ENCODE measurements around the gene PRDM16. TPM values are rescaled to one million over a fixed set of nuclear protein-coding genes. Genes with fewer than 3 reads are reported as not detected.

The PRDM16 gene
- total RNA-seq, 1 experiment from 2014 or later = 0.17 TPM

DNA sequence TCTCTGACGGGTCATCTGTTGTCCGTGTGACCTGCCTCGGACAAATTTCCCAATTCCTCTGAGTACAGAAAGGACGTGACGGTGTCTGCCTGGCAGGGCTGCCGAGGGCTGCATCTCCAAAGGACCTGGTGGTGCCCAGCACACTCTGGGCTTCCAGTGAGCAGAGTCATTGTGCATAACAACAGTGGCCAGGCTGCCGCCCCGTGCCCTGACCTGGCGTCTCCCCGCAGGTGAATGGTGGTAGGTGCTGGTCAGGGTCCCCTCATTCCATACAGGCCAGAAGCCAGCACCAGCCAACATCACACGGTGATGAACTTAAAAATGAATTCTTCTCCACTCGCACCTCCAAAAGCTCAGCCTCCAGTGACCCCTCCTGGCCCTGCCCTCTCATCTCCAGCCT is 28.2 kb downstream of the PRDM16 start:
- Histone ChIP-seq H4K5ac (ENCODE audit: insufficient read length, low read depth, low read length) (no peak overlapping the region), H3K23ac (ENCODE audit: insufficient read length, low read depth, low read length) (no peak overlapping the region), H3K56ac (ENCODE audit: insufficient read length, low read depth, low read length) (no peak overlapping the region), H3K9ac (ENCODE audit: extremely low read depth, insufficient read length, low read length) (no peak overlapping the region), H4K20me1 (ENCODE audit: control insufficient read depth, insufficient read depth, insufficient read length) (no peaks in the 10 kb centered on the region), H2BK15ac (ENCODE audit: low read depth, low read length) (no peak overlapping the region), H2BK12ac (ENCODE audit: insufficient read length, low read depth, low read length) (no peak overlapping the region), H2BK20ac (ENCODE audit: low read depth, low read length, poor library complexity, severe bottlenecking) (no peak overlapping the region), H4K91ac (ENCODE audit: insufficient read length, low read depth, low read length) (no peak overlapping the region), H3K4me2 (ENCODE audit: insufficient read depth, insufficient read length, low read length) (no peak overlapping the region), H3K14ac (ENCODE audit: insufficient read depth, low read length) (no peak overlapping the region), H2AFZ (ENCODE audit: low read length) (no peak overlapping the region), H2BK120ac (ENCODE audit: low read depth, low read length, poor library complexity, severe bottlenecking) (no peak overlapping the region), H3K18ac (ENCODE audit: insufficient read length, low read depth, low read length) (no peak overlapping the region), H3K79me1 (ENCODE audit: insufficient read depth, low read depth, low read length, poor library complexity, severe bottlenecking) (no peaks in the 10 kb centered on the region), H3K27ac (ENCODE audit: insufficient read length, low read depth, low read length) (no peak overlapping the region), H3K9me3 (ENCODE audit: control insufficient read depth, low read depth, low read length) (no peaks in the 10 kb centered on the region), H3K27me3 (ENCODE audit: insufficient read depth, low read length) (no peaks in the 10 kb centered on the region), H2AK5ac (ENCODE audit: insufficient read length, low read length) (no peak overlapping the region), H3K4ac (ENCODE audit: low read depth, low read length) (no peak overlapping the region), H3K79me2 (ENCODE audit: insufficient read depth, low read length) (no peaks in the 10 kb centered on the region), H3T11ph (ENCODE audit: low read length) (no peak overlapping the region), H4K8ac (replicated peaks; ENCODE audit: insufficient read length, low read depth, low read length) (no peak overlapping the region), H3K4me1 (ENCODE audit: insufficient read depth, low read length) (no peaks in the 10 kb centered on the region), H3K23me2 (ENCODE audit: insufficient read length, low read depth, low read length, poor library complexity, severe bottlenecking) (no peaks in the 10 kb centered on the region), H2BK5ac (ENCODE audit: insufficient read length, low read length) (no peak overlapping the region)
- Mint-ChIP-seq H3K36me3 (ENCODE audit: insufficient read depth in 1 of 3, low read depth in 3 of 3) (no peaks in the 10 kb centered on the region), H3K4me3 (no peak overlapping the region), H3K27ac (no peak overlapping the region), H3K4me1 (peaks cover 0 to 12% of the 10 kb centered on the region in 2 experiments; a peak in 2 of 4 replicates), H3K9me3 (no peaks in the 10 kb centered on the region), H3K27me3 (ENCODE audit: low read depth) (no peaks in the 10 kb centered on the region; the same call in none of the 2 replicates)
- no peak for DNase-seq
- WGBS (ENCODE audit: extremely low coverage, insufficient read length, low lambda C conversion rate) = no CpG with 5 or more reads among the region's 12 CpGs
- no peak for TF ChIP-seq CTCF (conservative IDR thresholded peaks at IDR 0.05)

Measured in H9 (cell line).